ENCODE data around the gene ARMC9.

The ARMC9 gene

GRCh38 chr2:231198291-231199173 is at the start of gene ARMC9:
ARMC9 (plus strand) TSS chr2:231198631; CDS start chr2:231206239, 7,608 bp downstream.
- ChIA-PET POLR2A (interaction anchor here (1.0 to 1.6 kb wide), 2 partner anchors 22 to 30 kb away, joined by 3 read pairs; no protein-coding TSS in a partner anchor), CTCF (interaction anchor here (0.6 to 4.2 kb wide), 5 partner anchors 8 to 195 kb away, joined by 3 to 18 read pairs (median 7); no protein-coding TSS in a partner anchor)

GRCh38 chr2:231152800-231153557 is 45.5 kb upstream of the ARMC9 start:
- ChIA-PET POLR2A (interaction anchor here (1.0 kb wide), 1 partner anchor 302 kb away, joined by 3 read pairs; no protein-coding TSS in a partner anchor), CTCF (interaction anchor here (0.7 to 1.3 kb wide), 2 partner anchors 10 to 258 kb away, joined by 3 read pairs; no protein-coding TSS in a partner anchor)

More at GRCh38 chr2:231198291-231199173, at the start of gene ARMC9:
- no peak for TF ChIP-seq CTCF (IDR thresholded peaks at IDR 0.05; ENCODE audit: control extremely low read depth, extremely low read depth, low read depth, missing control alignments)
- peak; percentile 96 for DNase-seq (ENCODE audit: extremely low spot score)

GRCh38 chr2:231159306-231159705 is 39.1 kb upstream of the ARMC9 start:
- ChIA-PET CTCF (interaction anchor here (0.8 to 2.5 kb wide), 3 partner anchors 8 to 12 kb away, joined by 4 to 8 read pairs (median 7); no protein-coding TSS in a partner anchor), POLR2A (interaction anchor here (1.5 kb wide), 1 partner anchor 305 kb away, joined by 4 read pairs; the partner anchor contains the start of gene NCL)
- no peak for TF ChIP-seq CTCF (IDR thresholded peaks at IDR 0.05; ENCODE audit: control extremely low read depth, extremely low read depth, low read depth, missing control alignments)
- DNase-seq (ENCODE audit: extremely low spot score): no peak

More at GRCh38 chr2:231152800-231153557, 45.5 kb upstream of the ARMC9 start:
- DNase-seq (ENCODE audit: extremely low spot score): no peak
- no peak for TF ChIP-seq CTCF (IDR thresholded peaks at IDR 0.05; ENCODE audit: control extremely low read depth, extremely low read depth, low read depth, missing control alignments)

GRCh38 chr2:231160701-231161100 is 37.7 kb upstream of the ARMC9 start:
- CTCF ChIA-PET: interaction anchor here (0.9 to 1.1 kb wide), 2 partner anchors 13 to 14 kb away, joined by 3 read pairs; no protein-coding TSS in a partner anchor

GRCh38 chr2:231161252-231161839 is 37.1 kb upstream of the ARMC9 start:
- ChIA-PET CTCF (interaction anchor here (0.9 to 1.1 kb wide), 2 partner anchors 14 to 15 kb away, joined by 3 read pairs; no protein-coding TSS in a partner anchor), POLR2A (no interaction called here)
- TF ChIP-seq CTCF (IDR thresholded peaks at IDR 0.05; ENCODE audit: control extremely low read depth, extremely low read depth, low read depth, missing control alignments): no peak
- no peak for DNase-seq (ENCODE audit: extremely low spot score)

More at GRCh38 chr2:231160701-231161100, 37.7 kb upstream of the ARMC9 start:
- no peak for TF ChIP-seq CTCF (IDR thresholded peaks at IDR 0.05; ENCODE audit: control extremely low read depth, extremely low read depth, low read depth, missing control alignments)
- DNase-seq (ENCODE audit: extremely low spot score): no peak
- POLR2A ChIA-PET: no interaction called here

All from GM10248 (cell line).